GM15510 (cell line): ENCODE measurements around the gene PAPSS1.

Experiments used
- POLR2A ChIP-seq: IDR thresholded peaks from 3 replicates; pipeline ENCODE4 v1.6.1; 2011; ENCODE audit warnings: borderline replicate concordance; ENCODE audit not compliant: insufficient read length; ENCODE audit errors: extremely low read depth

PAPSS1 gene

DNA sequence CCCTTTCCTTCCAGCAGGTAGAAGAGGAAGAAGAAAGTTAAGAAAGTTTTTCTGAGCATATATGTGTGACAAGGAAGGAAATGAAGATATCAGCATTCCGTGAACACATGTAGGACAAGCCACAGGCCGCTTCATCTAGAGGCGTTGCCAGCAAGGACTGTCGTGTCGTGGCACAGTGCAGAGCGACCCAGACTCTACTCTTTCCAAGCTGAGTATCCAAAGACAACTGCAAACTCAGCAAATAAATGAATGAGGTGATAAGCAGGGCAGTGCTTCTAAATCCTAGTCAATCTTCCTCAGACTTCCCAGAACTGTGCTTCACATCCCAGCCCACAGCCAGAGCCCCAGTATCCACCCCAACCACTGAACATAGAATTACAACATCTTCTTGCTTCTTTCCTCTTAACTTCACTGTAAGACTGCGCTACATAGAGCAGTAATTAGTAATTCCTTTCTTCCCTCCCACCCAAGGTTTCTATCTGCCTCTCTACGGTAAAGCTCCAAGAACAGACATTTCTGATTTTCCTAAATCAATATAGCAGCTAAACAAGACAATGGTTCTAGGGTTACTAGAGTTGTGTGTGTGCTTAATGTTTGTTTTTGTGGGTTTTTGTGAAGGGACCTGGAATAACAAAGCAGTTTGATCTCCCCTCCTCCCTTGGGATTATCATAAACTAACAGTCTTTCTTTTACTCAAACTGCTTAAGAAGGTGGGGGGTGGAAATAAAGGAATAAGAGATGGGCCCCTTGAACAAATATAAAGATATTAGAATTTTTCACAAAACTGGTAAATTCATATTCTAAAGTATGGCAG is 71.6 kb downstream of the PAPSS1 start:
- TF ChIP-seq POLR2A = no peak

DNA sequence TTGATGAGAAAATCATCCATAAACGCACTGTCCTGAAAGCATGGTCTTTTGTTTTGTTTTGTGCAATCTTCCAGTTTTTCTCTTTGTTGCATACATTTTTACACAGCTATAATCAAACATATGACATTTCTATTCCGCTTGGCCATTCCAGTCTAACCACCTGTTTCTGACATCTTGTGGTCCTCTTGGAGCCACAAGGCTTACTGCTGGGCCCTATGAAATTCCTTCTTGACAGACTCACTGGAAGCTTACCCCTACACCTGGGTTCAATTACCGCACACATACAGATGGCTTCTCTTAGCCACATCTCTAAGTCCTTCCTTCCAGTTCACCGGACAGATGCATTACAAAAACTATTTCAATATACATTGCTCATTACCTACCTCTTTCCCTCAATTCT is 72.4 kb downstream of the PAPSS1 start:
- TF ChIP-seq POLR2A = no peak

DNA sequence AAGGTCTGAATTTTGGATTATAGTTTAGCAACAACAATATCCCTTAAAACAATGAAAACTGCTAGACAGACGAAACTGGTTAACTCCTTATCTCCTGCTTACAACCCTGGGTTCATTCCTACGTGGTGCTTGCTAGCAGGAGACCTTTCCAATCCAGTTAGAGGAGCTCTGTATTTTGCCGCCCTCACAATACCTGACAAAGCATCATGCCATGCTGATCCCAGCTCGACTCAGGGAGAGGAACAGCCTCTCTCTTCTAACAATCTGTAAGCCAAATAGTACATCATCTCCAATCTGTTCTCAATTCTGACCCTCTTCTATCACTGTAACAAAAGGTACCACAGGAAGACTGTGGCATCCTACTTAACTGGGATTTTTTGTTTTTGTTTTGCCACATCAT is 74.4 kb downstream of the PAPSS1 start:
- no peak for TF ChIP-seq POLR2A

DNA sequence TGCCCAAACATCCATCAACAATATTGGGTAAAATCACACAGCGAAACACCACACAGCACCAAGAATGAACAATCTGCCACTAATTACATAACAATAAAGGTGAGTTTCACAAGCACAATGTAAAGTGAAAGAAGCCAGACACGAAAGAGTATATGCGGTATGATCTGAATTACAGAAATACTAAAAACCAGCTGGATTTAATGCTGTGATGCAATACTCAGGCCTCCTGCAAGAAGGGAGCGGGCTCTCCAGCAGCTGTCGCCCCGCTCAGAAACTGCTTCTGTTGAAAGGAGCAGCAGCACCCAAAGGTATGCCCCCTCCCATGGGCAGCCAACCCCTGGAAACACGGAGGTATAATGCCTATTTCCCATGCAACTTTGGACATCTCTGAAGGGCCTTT is 77.0 kb downstream of the PAPSS1 start:
- no peak for TF ChIP-seq POLR2A

DNA sequence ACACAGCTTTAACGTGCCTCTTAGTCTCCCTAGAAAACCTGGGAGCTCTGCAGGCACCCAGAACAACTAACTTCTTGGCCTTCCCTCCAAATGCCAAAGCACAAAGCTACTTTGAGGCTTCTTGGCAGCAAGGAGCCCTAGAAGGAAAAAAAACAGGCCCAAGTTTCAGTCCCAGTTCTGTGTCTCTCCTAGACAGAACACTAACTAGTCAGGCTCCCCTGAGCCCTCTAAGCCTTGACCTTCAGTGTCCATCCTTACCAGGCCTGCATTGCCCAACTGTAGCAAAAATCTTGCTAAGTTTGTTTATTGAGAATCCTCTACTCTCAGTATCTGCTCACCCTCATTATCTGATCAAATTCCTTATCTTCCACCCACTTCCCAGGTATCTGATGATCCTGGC is 79.2 kb downstream of the PAPSS1 start:
- no peak for TF ChIP-seq POLR2A

DNA sequence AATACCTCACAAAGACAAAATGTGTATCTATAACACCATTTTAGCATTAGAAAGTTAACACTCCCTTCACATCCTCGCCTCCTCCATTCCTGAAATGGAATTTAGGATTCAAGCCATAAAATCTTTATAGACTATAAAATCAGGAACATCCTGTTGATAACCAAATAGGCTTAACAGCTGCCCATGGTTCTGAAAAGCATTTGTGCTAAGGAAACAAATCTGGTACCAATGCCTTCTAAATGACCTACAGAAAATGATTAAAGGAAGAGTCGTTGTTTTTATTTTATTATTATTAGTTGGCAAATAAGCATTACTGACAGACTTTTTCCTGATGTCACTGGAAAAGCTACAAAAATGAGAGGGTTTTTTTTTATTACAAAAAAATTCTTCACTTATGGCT is 79.8 kb downstream of the PAPSS1 start:
- no peak for TF ChIP-seq POLR2A

DNA sequence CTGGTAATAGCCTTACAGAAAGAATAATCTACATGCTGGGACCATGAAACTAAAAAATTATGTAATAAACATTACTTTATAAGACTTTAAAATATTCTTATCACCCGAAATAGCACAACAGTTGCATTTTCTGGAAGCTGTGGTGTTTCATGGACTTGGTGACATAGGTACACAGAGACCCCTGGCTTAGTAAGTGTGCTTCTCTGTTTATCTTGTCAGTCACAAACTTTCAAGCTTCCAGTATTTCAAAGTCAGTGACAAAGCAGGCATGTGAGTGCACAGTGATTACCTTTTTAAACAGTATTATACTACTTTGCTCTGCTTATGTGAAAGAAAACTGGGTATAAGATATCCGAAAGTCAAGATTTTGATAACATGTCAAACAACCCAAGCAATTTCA is 84.3 kb downstream of the PAPSS1 start:
- no peak for TF ChIP-seq POLR2A

GRCh38 chr4:107631560-107631959 is 88.5 kb downstream of the PAPSS1 start:
- TF ChIP-seq POLR2A = no peak

- TF ChIP-seq POLR2A = no peak
Observed at GRCh38 chr4:107630185-107630705, 89.8 kb downstream of the PAPSS1 start.

- TF ChIP-seq POLR2A = no peak
Observed at GRCh38 chr4:107629318-107629717, 90.7 kb downstream of the PAPSS1 start.

DNA sequence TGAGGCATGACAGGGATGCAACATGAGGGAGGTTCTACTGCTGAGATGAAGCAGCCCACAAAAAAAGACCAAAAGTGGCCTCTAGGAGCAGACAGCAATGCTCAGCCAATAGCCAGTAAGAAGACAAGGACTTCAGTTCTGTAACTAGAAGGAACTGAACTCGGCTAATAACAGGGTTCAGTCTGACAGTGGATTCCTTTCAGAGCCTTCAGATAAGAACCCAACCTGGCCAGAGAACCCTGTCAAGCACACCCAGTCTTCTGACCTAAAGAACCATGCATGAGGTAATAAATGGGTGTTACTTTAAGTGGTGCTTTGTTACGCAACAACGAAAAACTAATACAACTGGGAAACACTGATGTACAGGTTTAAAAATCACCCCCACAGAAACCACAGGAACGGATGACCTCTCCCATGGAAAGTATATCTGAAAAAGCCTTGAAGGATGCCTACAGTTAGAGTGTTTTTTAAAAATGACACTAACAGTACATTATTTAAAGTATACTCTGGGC is 94.6 kb downstream of the PAPSS1 start:
- no peak for TF ChIP-seq POLR2A

GRCh38 chr4:107624024-107624423 is 96.0 kb downstream of the PAPSS1 start:
- TF ChIP-seq POLR2A = no peak

GRCh38 chr4:107622006-107622405 is 98.0 kb downstream of the PAPSS1 start:
- TF ChIP-seq POLR2A = no peak

DNA sequence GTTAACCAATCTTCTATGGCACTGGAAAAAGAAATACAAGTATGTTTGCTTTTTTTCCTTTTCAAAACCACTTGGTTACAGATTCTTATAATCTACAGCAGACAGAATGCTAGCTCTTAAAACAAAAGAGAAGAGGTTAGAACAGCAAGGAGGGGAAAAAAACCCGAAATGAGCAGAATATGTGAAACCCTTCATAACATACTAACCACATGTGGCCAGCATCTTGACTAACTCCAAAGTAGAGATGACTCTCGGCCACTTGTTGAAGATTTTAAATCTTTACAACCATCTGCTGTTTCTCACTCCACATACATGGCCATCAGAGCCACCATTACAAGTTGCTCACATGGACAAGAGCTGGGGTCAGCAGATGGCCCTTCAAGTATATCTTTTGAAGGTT is 100.3 kb downstream of the PAPSS1 start:
- no peak for TF ChIP-seq POLR2A

DNA sequence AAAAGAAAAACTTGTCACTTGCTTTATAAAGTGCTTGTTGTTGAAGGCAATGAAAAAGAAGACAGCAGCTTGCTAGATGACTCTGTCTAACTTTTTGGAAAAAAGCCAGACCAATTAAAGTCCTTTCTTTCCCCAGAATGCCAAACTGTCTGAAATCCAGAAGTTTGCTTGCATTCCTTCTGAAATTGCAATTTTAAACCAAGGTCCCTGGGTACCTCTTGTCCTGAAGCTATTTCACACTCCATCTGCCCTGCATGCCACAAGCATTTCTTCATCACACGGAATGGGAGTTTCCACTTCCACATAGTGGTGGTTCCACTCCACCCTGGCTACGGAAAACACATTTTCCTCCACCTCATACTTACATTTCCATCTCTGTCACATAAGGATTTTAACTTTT is 101.0 kb downstream of the PAPSS1 start:
- no peak for TF ChIP-seq POLR2A

DNA sequence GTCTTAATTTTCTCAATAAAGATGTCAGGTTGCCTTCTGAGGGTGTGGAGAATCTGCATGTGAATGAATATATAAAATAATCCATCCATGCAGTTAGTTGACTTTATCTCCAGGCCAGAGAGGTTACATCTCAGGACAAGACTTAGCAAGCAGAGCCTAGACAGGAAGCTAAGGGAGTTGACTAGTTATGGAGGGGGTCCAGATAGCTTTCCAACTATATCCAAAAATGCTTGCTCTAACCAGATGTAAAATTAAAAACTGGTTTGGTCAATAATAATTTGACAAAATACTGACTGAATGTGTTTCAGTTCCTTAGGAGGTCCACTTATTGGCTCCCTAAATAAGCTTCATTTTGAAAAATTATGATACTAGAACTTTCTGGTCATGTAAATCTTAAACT is 101.4 kb downstream of the PAPSS1 start:
- no peak for TF ChIP-seq POLR2A
